Colon (tissue), 2 donors: ENCODE results near the gene JAKMIP2.
"Not testable (repeated sequence)": the region's sequence is repeated elsewhere in the genome, so short reads cannot be mapped to it uniquely, and the experiment has no call there.

Experiments used
- FAIRE-seq: peaks from 2 replicates; lab custom pipeline; 2012; peaks lifted over from hg19 to GRCh38; lab: Jason Lieb, UNC
- donor health status: control.
- donor health status: control.

JAKMIP2 gene

GRCh38 chr5:147746986-147747385 lies 35.5 kb downstream of the JAKMIP2 start:
- no peak for FAIRE-seq

GRCh38 chr5:147743678-147744374 lies 38.7 kb downstream of the JAKMIP2 start:
- FAIRE-seq = no peak

GRCh38 chr5:147743012-147743411 lies 39.5 kb downstream of the JAKMIP2 start:
- no peak for FAIRE-seq

GRCh38 chr5:147742151-147742550 lies 40.4 kb downstream of the JAKMIP2 start:
- FAIRE-seq = no peak

- FAIRE-seq = no peak
Measured at GRCh38 chr5:147740864-147741263, 41.7 kb downstream of the JAKMIP2 start.

GRCh38 chr5:147737921-147738320 lies 44.6 kb downstream of the JAKMIP2 start:
- FAIRE-seq = no peak

- FAIRE-seq = no peak
Measured at GRCh38 chr5:147735621-147736125, 46.9 kb downstream of the JAKMIP2 start.

- no peak for FAIRE-seq
Measured at GRCh38 chr5:147734894-147735293, 47.6 kb downstream of the JAKMIP2 start.

GRCh38 chr5:147733075-147733474 lies 49.5 kb downstream of the JAKMIP2 start:
- FAIRE-seq = no peak

GRCh38 chr5:147732291-147732883 lies 50.1 kb downstream of the JAKMIP2 start:
- no peak for FAIRE-seq

- FAIRE-seq = no peak
Measured at GRCh38 chr5:147731431-147732290, 50.9 kb downstream of the JAKMIP2 start.

GRCh38 chr5:147727200-147727599 lies 55.3 kb downstream of the JAKMIP2 start:
- FAIRE-seq = no peak

GRCh38 chr5:147721191-147721960 lies 61.2 kb downstream of the JAKMIP2 start:
- not testable (repeated sequence) for FAIRE-seq

GRCh38 chr5:147713550-147714295 lies 68.8 kb downstream of the JAKMIP2 start:
- no peak for FAIRE-seq

- no peak for FAIRE-seq
Measured at GRCh38 chr5:147712598-147712997, 69.9 kb downstream of the JAKMIP2 start.

GRCh38 chr5:147712019-147712418 lies 70.5 kb downstream of the JAKMIP2 start:
- FAIRE-seq = no peak

- FAIRE-seq = no peak
Measured at GRCh38 chr5:147711019-147711418, 71.5 kb downstream of the JAKMIP2 start.

GRCh38 chr5:147708708-147709107 lies 73.8 kb downstream of the JAKMIP2 start:
- no peak for FAIRE-seq

- no peak for FAIRE-seq
Measured at GRCh38 chr5:147704544-147704943, 78.0 kb downstream of the JAKMIP2 start.

GRCh38 chr5:147701468-147701867 lies 81.1 kb downstream of the JAKMIP2 start:
- no peak for FAIRE-seq

- FAIRE-seq = no peak
Measured at GRCh38 chr5:147699496-147700088, 82.9 kb downstream of the JAKMIP2 start.
